ENCODE data around the gene ZNF385A.

ZNF385A gene, protein sequence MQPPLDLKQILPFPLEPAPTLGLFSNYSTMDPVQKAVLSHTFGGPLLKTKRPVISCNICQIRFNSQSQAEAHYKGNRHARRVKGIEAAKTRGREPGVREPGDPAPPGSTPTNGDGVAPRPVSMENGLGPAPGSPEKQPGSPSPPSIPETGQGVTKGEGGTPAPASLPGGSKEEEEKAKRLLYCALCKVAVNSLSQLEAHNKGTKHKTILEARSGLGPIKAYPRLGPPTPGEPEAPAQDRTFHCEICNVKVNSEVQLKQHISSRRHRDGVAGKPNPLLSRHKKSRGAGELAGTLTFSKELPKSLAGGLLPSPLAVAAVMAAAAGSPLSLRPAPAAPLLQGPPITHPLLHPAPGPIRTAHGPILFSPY

DNA sequence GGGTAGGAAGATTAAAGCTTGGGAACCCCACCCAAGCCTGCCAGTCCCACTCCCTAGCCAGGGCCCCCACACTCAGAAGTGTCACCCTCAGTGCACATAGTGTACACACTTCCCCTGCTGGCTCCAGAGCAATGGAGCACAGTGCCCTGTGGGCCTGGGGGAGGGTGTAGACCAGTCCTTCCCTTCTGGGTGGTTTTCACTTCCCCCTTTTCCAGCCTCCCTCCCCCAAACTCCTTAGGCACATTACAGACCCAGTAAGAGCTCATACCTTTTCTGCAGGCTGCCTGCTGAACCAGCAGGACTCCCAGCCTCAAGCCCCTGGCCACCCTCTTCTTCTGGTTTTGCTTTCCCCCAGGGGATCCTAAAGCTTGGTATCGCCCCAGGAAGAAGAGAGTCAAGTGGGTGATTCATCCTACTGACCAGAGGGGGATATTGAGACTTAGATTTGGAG is at the start of gene ZNF385A:
TSS of gene ZNF385A (minus strand) at position 143 of the 451 bp plus-strand sequence. CDS start 219 bp downstream, outside the sequence.
- DNase-seq, result peak; percentile 97

DNA sequence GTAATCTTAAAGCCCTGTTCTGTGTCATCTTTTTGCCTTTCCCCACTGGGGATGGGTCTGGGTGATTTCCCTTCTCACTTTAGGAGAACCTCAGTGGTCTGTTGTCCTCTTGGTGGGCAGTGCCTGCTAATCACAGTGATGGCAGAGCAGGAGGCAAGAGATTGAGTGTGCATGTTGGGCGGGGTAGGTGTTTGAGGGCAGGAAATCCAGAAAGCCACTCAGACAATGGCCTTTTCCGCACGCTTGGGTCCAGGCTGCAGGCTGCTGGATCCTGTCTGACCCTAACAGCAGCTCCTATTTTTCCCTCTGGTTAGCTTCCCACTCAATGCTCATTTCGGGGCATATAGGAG is 48.3 kb upstream of the ZNF385A start:
- no peak for DNase-seq

DNA sequence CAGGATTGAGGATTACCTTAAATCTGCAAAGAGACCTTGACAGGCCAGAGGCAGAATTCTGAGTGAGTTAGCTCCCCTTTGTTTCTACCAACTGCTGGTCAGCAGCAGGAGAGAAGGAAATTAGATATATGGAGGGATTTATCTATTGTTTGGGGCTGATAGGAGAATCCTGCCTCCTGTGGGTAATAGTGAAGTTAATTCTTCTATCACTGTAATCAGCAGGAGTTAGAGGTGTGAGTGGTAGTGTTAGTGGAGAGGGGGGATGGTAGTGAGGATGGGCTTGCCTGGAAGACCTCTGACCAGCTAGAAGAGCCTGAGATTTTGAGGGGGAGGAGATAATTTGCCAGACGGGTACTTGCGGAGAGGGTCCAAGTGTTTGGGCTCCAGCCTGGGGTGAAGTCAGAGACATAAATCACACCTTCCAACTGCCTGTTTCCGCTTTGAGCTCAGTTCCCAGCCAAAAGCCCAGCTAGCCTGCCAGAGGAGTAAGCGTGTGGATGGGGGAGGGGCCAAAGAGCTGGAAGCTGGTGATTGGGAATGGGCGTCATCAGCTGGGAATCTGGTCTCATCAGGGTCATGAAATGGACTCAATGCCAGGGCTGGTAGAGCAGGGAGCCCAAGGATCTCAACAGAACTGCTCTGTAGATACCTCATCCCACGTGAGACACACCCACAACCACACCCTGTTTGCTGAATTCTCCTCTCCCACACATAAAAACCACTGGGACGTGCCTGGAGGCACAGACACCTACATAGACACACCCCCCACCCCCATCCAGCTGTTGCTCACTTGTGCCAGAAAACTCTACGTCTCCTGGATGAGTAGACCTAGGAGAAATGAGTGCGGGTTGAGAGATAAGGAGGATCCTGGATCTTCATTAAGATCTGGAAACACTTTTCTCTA is 47.6 kb upstream of the ZNF385A start:
- no peak for DNase-seq

DNA sequence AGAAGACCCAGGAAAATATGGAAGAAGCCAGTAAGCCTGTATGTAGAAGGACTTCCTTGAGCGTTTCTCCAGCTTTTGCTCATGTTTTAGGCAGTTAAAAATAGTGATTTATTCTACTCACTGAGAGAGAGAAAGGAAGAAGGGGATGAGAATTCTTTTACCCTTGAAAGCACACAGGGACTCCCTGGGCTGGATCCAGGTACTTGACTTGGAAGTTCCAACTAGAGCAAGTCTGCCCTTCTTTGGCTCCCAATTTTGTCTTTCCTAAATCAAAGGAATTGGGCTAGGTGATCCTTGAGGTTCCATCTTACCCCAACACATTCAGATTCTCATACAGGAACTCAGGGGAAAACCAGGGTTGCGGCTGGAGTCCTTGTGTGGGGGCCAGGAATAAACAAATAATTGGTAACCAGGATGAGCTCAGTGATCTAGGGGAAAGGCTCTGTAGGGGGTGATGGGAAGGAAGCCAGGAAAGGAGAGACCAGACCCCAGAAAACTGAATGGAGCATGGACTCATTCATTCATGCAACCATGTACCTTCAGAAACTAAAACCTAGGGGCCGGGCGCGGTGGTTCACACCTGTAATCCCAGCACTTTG is 46.0 kb upstream of the ZNF385A start:
- no peak for DNase-seq

DNA sequence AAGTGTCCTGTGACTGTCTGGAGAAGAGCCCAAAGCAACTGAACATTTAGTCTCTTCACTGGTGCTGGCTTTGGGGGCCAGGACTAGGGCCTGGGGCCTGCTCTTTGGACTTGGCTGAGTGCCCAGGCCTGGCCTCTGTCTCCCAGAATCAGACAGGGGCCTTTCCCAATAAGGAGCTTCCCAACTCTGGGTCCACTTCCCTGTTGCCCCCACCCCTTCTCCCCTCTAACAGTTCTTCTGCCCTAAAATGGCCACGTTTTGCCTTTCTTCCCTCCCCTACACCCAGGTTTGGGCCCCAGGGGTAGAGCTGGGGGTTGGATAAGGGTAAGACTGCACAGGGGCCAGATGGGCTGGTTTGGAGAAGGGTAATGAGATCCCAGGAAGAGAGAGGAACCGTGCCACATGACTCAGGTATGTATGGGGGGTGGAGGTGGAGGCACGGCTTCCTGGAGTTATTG is 44.5 kb upstream of the ZNF385A start:
- no peak for DNase-seq

DNA sequence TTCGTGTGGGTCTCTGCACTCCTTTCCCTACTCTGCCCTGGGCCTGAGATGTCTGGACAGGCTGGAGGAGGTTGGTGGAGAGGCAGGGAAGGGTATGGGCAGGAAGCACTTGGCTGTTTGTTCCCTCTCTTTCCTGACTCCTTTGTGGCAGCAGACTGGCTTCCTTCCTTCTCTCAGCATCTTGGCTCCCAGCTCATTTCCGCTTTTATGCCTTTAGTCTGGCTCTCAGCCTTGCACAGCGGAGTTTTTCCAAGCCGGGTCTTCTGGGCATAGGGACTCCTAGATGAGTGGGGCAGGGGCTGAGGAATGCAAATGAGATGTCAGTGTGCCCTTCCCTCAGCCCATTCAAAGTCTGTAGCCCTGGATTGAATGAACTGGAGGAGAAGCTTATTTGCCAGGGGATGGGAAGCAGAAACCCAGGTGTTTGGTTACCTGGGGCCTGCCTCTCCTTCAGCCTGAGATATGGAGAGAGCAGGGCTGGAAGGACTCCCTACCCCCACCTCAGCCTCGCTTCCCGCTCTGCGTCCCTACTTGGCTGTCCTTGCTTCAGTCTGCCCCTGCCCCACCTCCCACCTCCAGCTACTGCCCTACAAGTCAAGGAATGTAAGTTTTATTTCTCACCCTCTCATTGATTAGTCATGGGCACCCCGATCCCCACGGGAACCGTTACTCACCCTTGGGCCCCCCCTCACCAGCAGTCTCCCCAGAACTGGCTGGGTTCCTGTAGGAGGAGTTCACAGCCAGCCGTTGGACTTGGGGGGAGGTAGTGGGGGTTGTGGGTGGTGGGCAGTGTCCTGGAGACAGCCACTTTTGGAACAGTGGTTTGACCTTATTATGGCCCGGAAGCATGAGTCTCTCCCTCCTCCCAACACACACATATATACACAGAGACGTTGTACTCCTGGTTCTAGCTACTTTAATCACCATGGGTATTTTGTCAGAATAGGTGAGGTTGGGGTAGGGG is 43.8 kb upstream of the ZNF385A start:
- DNase-seq, result peak; percentile 80

DNA sequence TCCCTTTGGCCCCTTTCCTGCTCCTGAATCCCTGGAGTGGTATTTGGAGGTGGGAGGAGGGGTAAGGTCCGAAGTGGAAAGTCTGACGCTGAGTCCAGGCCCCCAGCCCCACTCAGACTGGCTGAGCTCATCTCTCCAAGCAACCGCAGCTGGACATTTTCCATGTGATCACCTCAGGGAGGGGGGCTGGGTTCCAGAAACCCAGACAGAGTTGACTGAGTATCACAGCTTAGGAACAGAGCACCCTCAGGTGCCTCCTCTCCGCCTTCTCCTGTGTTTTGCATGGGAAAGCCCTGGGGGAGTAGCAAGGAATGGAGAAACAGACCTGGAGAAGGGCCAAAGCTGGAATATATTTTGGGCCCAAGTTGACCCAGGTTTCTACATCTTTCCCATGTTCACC is 42.6 kb upstream of the ZNF385A start:
- DNase-seq, result no peak

DNA sequence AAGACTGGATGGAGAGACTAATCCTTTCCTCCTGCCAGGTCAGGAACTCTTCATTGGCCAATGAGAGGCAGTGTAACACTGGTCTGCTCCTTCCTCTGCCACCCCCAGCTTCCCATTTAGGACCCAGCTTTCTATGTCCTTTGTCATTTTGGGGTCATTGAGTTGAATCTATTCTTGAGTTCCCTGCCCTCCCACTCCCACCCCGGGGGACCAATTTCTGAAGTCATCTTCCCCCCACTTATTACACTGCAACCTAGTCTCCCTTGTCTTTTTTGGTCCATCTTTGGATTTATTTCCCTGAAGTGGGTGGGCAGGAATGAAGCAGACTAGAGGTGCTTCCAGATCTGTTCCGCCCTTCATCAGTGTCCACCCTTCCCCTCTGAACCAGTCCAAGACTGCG is 42.2 kb upstream of the ZNF385A start:
- DNase-seq, result no peak

DNA sequence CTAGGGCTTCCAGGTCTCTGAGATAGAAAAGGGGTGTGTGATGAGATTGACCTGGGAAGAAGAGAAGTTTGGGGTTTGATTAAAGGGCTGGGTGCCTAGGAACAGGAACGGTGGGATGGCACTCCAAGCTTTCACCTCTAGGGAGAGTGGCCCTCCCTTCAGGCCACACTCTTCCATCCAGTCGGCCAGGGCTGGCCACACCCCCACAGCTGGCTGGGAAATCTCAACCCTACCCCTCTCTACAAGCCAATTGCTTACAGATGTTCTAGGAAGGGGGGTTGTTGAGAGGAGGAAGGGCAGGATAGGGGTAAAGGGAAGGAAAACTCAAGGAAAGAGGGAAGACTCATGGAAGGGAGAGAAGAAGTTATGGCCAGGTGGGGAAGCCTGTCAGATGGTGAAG is 41.2 kb upstream of the ZNF385A start:
- DNase-seq, result no peak

DNA sequence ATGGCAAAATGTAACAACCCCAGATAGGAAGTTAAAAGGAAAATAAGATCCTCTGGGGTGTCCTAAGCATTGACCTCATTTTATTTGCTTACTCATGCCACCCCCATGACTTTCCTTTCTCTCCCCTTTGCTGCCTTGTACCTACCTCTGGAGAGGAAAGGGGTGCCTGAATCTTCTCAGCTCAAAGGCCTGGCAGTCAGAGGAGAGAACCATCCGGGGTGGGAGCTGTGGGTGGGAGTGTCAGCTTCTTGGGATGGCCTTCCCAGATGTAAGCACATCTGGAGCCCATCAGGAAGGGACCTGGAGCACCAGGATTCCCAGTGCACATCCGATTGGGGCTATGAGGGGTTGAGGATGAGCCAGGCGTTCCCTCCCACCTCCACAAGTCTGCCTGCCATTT is 39.7 kb upstream of the ZNF385A start:
- DNase-seq, result no peak

DNA sequence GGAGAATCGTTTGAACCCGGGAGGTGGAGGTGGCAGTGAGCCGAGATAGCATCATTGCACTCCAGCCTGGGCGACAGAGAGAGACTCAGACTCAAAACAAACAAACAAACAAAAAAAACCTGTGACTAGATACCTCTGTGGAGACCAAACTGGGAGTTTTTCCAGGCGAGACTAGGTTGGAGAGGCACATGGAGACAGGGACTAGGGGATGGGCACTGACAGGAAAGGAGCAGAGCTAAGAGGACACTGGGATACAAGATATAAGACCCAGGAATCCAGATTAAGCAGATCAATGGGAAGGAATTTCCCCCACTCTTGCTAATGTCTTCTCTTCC is 39.2 kb upstream of the ZNF385A start:
- DNase-seq, result no peak

DNA sequence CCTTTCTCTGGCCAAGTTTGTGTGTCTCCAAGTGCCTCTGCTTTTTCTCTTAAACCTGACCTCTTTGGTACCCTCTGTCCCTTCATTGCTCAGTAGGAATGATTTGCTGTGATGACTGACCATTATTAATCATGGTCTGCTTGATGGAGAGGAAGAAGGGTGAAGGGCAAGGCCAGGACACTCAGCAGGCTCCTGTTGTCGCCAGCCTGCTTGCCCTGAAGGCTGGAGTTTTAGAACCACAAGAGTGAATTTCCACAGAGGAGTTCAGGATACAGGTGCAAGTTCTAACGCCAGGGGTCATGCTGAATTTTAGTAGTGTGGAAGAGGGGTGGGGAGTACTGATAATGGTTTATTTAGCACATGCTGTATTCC is 37.3 kb upstream of the ZNF385A start:
- no peak for DNase-seq

DNA sequence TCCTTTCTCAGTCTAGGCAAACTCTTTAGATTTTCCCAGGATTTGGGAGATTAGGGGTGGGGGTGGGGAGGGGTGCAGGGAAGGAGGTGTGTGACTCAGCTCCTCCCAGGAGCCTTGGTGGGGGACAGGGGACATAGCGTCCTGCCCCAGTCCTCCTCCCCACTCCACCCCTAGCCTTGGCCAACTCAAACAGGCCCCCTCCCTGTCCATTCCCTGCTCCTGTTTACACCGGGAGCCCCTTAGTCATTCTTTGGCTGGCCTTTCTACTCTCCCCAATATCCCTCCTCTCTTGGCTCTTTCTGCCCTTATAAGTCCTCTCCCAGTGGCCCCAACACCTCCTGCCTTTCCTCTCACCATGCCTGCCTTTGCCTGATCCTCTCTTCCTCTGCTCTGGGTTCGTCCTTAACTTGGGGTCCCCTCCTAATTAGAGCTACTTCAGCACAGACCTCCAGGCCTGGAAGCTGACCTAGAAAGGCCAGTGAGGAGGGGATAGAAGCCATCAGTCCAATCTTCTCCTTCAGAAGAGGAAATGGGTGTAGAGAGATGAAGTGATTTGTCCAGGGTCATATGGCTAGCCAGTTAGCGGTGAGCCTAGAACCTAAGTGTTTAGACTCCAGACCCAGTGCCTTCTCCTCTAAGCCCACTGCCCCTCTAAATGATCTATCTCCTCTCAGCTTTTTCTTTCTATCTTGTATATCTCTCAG is 36.8 kb upstream of the ZNF385A start:
- DNase-seq, result no peak

DNA sequence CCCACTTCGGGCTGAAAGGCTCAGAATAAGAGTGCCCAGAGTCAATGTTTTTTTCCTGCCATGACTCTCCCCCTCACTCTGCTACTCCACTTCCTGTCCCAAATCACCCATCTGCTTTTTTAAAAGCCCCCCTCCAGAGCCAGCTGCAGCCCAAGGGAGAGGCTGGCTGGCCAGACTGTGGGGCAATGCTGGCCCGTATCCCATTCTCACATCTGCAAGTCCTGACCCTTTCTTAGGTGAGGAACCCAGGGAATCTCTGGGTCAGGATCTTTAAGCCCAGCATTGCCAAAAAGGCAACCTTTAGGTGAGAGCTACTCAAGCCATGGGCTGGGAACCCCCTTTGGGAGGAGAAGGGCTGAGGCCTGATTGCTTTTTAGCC is 36.2 kb upstream of the ZNF385A start:
- DNase-seq, result peak; percentile 34

DNA sequence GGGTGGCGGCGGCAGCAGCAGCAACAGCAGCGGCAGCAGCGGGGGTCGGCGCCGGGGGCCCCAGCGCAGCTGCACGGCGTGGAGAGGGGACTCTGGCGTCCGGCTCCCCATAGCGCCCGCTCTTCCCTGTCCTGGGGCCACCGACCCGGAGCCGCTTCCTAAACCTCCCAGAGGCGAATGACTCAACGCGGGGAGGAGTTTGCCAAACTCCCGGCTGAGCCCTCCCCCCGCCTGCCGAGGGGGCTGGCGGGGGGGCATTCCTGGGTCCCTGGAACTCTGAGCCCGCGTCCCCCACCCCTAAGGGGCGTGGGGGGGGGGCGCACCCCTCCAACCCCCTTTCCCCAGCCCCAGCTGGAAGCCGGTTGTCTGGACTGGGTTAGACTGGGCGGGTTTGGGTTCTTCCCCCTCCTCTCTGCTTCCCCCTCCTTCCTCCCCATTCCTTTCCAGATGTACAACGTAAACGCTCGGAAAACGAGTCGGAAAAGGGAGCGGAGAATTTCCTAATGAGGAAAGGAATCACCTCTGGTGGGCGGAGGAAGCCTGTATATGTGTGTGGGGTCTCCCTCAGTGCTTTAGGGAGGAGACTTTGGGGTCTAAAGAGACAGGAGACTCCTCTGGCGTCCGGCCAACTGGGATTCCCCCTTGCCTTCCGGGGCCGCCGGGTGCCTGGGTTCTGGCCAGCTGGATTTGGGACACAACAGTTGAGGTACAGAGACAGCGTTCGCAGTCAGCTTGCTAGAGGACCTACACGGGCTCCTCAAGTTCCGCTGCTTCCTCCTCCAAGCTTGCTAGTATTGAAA is 34.8 kb upstream of the ZNF385A start, which contains the start of gene ITGA5:
TSS of gene ITGA5 (minus strand) at position 179 of the 800 bp plus-strand sequence. CDS start at position 111, 68 bp downstream.
- peak; percentile 32 for DNase-seq

DNA sequence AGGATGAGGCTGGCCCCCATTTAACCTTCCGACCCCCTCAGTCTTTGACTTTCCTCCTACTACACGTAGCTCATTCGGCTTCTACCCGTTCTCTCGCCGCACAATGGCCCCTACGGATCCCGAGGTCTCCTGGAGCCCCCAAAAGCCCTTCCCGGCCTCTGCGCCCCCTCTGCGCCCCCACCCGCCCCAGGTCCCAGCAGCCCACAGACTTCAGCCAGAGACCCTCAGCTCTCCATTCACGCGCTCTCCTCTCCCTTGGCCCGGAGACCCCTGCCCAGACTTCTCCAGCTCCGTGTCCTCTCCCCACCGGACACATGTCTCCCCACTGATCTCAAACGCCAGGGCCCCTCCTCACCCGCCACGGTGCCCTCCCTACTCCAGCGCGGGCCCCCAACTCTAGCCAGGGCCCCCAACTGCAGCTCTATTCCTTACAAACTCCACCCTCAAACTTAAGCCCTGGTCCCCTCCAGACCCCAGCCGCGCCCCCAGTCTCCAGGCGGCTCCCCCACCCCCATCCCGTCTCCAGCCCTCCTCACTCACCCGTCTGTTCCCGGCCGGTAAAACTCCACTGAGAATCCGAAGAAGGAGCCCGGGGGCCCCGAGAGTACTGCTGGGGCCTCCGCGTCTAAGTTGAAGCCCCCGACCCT is 34.0 kb upstream of the ZNF385A start:
- no peak for DNase-seq

DNA sequence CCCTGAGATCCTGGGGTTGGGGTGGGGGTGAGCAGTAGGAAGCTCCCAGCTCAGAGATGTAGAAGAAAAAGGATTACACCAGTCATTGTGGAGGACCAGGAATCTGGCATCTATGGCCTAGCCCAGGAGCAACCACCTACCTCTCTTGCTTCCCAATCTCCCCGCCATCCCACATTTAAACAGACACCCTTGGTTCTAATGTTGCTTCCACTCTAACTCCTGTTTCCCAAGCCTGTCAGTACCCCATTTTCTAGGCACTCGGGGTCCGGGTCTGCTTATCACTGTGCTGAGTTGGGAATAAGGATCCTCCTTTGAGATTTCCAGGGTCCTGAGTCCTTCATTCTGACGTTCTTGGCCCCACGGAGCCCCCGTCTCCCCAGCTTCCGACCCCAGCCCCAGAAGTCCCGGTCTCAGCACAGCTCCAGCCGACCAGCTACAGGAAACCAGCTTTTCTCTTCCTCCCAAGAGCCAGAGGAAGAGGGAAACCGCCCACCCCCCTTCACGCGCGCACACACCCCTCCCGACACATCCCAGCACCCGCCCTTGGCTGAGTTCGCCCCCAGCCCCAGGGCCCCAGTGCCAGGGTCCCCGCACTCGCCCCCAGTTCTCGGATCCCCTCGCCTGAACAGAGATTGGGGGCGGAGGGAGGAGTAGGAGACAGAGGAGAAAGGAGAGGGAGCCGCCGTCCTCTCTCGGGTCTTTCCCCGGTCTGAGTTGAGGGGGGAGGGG is 33.3 kb upstream of the ZNF385A start:
- DNase-seq, result no peak

DNA sequence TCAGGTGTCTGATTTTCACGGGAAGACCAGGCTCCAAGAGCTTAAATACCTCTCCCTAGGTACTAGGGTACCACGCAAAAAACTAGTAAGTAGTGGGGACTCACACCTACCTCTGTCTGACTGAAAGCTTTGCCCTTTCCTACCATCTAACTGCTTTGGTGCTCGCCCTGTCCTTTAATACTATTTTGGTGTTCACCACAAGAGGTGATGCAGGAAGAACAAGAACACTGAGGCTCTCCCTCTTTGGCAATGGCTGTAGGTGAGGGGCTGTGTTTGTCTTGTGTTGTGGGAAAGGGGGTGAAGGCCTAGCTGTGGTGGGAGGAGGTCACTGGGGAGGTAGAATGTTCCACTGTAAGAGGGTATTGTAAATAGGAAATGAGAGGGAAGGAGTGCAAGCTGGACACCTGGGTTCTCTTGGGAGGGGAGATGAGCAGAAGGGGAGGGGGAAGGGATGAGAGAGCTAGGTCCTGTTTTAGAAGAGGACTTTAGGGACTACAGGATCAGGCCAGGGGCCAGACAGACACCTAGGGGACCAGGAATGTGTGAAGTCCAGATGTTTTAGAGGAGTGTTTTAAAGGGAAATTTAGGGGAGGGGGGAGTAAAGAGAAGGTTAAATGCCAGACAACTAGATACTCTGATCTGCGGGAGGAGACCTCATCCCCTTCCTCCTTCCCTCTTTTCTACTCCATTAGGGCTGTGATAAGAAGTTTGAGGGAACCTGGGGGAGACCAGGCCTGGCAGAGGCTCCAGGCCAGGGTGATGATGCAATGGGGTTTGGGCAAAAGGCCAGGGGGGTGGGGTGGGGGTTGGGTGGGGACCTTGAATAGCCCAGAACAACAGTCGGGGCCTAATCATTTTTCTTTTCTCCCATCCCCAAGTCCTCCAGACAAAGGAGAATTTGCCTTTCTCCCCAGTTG is 32.4 kb upstream of the ZNF385A start:
- DNase-seq, result peak; percentile 45

Measured in MV-4-11 (cell line).